GM18868 (cell line): ENCODE results near the gene ADK.
"Not testable (repeated sequence)": the region's sequence is repeated elsewhere in the genome, so short reads cannot be mapped to it uniquely, and the experiment has no call there.

Experiments used
- ATAC-seq: cut with Tn5 transposase; IDR thresholded peaks from one replicate; pipeline ENCODE4 v1.9.1; 2021; ENCODE audit warnings: mild to moderate bottlenecking, moderate library complexity; ENCODE audit not compliant: unreplicated experiment

Gene ADK

GRCh38 chr10:74292871-74293427, 141.9 kb downstream of the ADK start:
- no peak for ATAC-seq

GRCh38 chr10:74293686-74294371, 142.8 kb downstream of the ADK start:
- ATAC-seq = no peak

GRCh38 chr10:74297389-74298080, 146.5 kb downstream of the ADK start:
- no peak for ATAC-seq

GRCh38 chr10:74300074-74300621, 149.1 kb downstream of the ADK start:
- not testable (repeated sequence) for ATAC-seq

DNA sequence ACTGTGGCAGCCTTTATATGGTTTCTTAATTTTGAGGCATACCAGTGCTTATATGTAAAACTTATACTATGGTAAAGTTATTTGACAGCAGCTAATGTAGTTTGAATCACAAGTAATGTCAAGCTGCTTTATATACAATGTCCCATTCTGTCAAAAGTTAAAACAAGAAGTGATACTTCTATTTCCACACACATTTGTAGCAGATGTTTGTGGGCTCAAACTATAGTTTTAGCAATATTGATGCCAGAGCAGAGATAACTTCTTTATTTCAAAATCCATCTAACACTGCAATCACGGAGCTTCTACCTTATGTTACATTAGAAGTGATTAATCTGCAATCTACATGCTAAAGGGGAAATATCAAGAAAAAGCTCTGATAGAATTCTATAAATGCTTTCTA, 149.6 kb downstream of the ADK start:
- no peak for ATAC-seq

- no peak for ATAC-seq
These were observed 154.7 kb downstream of the ADK start for GRCh38 chr10:74305730-74306129.

DNA sequence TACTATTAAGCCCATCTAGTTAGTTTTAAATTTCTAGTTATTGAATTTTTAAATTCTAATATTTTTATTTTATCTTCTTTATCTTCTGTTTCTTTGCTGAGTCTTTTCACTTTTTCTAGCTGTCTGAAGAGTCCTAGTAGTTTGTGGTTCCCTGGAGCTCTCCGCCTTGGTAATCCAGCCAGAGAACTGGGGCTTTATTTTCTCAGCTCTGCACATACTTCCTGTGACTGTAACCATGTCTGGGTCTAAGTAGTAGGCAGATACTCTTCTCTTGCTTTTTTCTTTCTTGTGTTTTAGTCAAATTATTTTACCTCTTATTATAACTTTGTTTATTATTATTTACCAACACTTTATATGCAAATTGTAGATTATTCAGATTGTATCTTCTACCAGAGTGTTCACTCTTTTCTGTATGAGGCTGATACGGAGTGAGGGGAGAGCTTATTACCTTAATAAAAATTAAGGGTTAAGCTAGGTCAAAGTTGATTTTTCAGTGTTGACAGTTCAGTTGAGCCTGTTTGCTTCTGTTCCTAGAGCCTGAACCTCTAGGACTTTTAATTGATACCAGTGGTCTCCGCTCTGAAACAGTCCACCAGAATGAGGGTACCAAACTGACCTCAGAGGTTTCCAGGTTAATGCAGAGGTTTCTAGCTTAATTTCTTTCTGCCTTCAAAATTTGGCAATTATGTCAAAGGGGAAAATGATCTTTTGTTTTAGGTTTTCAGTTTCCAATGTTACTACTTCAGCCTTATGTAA, 155.4 kb downstream of the ADK start:
- no peak for ATAC-seq

DNA sequence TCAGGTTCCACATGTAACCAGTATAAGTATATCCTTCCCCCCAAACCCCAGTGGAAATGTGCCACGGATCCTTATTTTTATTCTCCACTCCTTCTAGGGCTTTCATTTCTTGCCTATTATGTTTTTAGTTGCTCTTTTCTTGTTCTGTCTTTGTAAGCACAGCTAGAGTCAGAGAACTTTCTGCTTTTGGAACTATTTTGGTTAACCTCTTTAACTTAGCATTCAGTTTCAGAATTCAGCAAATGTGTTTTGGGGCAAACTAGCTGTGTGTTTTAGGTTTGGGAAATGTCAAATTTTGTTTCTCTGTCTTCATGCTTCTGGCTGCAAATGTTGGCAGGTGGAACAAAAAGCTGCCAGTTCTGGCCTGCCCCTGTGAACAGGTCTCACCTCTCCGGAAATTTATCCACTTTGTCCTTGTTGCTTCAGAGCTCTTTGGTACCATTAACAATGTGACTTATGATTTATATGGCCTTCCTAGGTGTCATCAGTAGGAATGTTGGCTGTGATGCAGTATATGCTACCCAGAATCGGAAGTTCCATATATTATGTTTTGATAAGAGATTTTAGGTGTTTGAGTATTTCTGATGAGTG, 156.1 kb downstream of the ADK start:
- no peak for ATAC-seq

DNA sequence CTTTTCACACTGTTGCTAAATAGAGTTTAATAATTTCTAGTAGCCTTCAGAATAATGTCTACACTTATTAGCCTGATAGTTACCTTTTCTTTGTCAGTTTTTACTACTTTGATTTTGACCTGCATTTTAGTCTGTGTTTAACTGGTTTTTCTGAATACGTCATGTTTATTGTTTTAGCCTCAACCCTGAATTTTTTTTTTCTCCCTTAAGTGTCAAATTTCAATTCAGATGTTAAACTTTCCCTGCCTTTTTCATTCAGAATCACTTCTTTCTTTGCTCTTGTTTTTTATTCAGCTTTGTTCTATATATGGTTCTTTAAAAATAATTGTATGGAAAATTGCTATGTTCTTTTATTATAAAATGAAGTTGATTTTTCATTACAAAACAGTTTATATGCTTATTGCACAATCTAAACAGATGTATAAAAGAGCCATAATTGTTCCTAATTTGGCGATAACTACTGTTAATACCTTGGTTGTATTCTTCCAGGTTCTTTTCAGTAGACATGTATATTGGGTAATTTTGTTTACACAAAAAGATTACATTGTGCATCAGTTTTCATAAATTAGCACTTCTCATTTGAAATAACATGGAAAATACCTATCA, 159.7 kb downstream of the ADK start:
- no peak for ATAC-seq

- ATAC-seq = no peak
These were observed 163.1 kb downstream of the ADK start for GRCh38 chr10:74314166-74314565.

DNA sequence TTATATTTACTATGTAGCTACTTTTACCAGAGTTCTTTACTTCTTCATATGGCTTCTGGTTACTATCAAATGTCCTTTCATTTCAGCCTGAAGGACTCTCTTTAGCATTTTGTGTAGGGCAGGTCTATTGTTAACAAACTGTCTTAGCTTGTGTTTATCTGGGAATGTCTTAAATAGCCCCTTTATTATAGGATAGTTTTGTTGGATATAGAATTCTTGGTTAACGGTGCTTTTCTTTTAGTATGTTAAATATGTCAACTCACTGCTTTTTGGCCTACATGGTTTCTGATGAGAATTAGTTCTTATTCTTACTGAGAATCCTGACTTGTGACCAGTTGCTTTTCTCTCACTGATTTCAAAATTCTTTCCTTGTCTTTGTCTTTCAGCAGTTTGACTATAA, 169.0 kb downstream of the ADK start:
- no peak for ATAC-seq

DNA sequence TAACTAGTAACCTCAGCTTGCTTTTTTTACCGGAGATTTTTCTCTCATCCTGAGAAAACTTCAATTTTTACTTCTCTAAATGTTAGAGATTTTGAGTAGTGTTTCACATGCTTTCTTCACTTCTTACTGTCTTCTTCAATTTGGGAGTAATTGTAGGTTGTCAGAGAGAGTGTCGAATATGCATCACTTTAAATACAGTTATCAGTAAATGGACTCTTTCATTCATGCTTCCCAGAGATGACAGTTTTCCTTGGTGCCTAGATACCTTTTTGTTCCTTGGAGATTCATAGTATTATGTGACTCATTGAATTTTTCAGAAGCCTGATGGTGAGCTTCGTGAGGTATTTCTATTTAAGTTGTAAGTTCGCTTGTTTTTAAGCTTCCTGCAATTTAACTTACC, 169.7 kb downstream of the ADK start:
- no peak for ATAC-seq

GRCh38 chr10:74322141-74322540, 171.1 kb downstream of the ADK start:
- ATAC-seq = no peak

- no peak for ATAC-seq
These were observed 171.5 kb downstream of the ADK start for GRCh38 chr10:74322565-74322964.

DNA sequence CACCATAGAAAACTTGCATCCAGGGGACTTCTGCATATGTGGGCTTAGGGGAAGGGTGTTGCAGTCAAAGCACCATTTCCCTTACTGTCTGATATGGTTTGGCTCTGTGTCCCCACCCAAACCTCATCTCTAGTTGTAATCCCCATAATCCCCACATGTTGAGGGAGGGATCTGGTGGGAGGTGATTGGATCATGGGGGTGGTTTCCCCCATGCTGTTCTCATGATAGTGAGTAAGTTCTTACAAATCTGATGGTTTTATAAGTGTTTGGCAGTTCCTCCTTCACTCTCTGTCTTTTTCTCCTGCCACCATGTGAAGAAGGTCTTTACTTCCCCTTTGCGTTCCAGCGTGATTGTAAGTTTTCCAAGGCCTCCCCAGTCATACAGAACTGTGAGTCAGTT, 177.4 kb downstream of the ADK start:
- no peak for ATAC-seq

- no peak for ATAC-seq
These were observed 178.9 kb downstream of the ADK start for GRCh38 chr10:74329873-74330272.

DNA sequence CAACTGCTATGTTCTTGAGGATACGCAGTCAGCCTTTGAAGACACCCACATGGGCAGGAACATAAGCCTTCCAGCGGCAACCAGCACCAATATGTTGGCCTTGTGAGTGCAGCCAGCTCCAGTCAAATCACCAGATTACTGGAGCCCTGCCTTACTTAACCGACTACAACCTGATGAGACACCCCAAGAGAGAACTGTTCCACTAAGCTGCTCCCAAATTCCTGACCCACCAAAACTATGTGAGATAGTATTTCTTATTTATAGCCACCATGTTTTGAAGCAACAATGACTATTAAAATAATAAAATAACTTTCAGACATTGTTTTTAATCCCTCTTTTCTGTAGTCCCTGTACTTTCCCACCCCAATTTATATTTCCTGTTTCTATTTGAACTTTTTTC, 179.6 kb downstream of the ADK start:
- no peak for ATAC-seq

DNA sequence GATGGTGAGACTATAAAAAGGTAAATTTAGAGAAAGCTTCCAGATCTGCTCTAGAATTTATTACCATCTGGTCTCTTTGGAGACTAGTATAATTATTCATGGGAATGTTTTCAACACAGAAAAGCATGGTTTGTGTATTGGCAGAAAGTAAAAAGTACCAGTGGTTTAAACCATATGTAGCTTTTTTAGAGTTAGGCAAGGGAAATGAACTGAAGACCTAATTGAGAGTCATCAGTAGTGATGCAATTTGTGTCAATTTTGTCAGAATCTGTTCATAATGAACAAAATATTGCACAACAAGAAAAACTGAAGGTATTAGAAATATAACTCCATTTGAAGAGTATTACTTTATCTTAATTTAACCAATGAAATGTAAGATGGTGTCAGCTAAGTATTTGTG, 181.4 kb downstream of the ADK start:
- no peak for ATAC-seq

DNA sequence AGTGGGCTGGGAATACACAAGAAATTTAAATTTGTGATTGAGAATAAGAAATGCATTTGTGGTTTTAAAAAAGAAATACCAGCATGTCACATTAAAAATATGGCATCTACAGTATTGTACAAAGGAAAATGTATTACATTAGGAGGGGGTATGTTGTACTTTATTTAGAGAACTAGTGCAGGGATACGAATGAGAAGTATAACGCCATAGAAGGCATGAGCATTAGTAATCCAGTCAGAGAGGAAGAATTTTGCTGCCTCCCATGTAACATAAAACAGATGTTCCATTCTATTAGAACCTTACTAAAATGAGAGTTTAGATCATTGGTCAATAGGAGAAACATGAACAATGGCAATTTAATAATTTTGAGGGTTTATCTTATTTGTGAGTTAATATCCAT, 182.2 kb downstream of the ADK start:
- no peak for ATAC-seq

GRCh38 chr10:74334221-74334620, 183.2 kb downstream of the ADK start:
- no peak for ATAC-seq

DNA sequence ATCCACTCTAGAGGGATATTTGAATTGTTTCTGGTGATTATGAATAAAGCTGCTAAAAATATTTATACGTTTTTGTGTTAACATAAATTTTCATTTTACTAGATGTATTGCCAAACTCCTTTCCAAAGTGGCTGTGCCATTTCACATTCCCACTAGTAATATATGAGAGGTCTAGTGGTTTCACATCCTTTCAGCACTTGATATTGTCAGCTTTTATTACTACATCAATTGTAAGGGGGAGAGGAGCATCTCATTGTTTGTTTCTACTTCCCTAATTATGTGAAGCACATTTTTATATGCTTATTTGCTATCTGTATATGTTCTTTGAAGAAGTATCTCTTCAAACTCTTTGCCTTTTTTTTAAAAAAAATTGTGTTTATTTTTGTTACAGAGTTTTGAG, 184.5 kb downstream of the ADK start:
- no peak for ATAC-seq
